Duodenal mucosa (tissue), 2 donors: ENCODE results near the gene ACVR2B.

ENCODE experiments used
- H3K27ac ChIP-seq: one replicate; pipeline ENCODE4 v1.7.0; 2013; ENCODE audit warnings: low read depth, low read length
- H3K27me3 ChIP-seq, 2 donors: one replicate each; pipeline ENCODE4 v1.7.0; 2013; ENCODE audit warnings: low read length in 2 of 2, control low read depth in 1 of 2; ENCODE audit not compliant: insufficient read depth in 2 of 2, control insufficient read depth in 1 of 2
- H3K36me3 ChIP-seq, 2 donors: one replicate each; pipeline ENCODE4 v1.7.0; 2013; ENCODE audit warnings: low read length in 2 of 2, control low read depth in 1 of 2; ENCODE audit not compliant: insufficient read depth in 2 of 2, control insufficient read depth in 1 of 2
- H3K4me1 ChIP-seq, 2 donors: one replicate each; pipeline ENCODE4 v1.7.0; 2013; ENCODE audit warnings: low read length in 2 of 2, control low read depth in 1 of 2; ENCODE audit not compliant: insufficient read depth in 2 of 2, control insufficient read depth in 1 of 2
- H3K4me3 ChIP-seq, 2 donors: one replicate each; pipeline ENCODE4 v1.7.0; 2013; ENCODE audit warnings: low read length in 2 of 2, low read depth in 1 of 2
- H3K9ac ChIP-seq, 2 donors: one replicate each; pipeline ENCODE4 v1.7.0; 2013; ENCODE audit warnings: low read length in 2 of 2, low read depth in 1 of 2
- H3K9me3 ChIP-seq, 2 donors: one replicate each; pipeline ENCODE4 v1.7.0; 2013; ENCODE audit warnings: low read length in 2 of 2, control low read depth in 1 of 2; ENCODE audit not compliant: control insufficient read depth in 1 of 2

The ACVR2B gene

GRCh38 chr3:38474928-38475605 is 21.4 kb downstream of the ACVR2B start:
- H3K9ac ChIP-seq: no peak overlapping the region
- peaks cover 0 to under 1% of the 10 kb centered on the region in 2 donors for H3K9me3 ChIP-seq
- no peak overlapping the region for H3K4me3 ChIP-seq

GRCh38 chr3:38475716-38476115 is 22.0 kb downstream of the ACVR2B start:
- no peaks in the 10 kb centered on the region for H3K9me3 ChIP-seq
- no peak overlapping the region for H3K9ac ChIP-seq
- H3K27ac ChIP-seq: no peak overlapping the region
- H3K27me3 ChIP-seq: no peaks in the 10 kb centered on the region
- H3K4me3 ChIP-seq: no peak overlapping the region
- peaks cover 6 to 9% of the 10 kb centered on the region in 2 donors for H3K36me3 ChIP-seq
- H3K4me1 ChIP-seq: peaks cover 15% of the 10 kb centered on the region in 2 donors

More at GRCh38 chr3:38474928-38475605, 21.4 kb downstream of the ACVR2B start:
- peaks cover 15% of the 10 kb centered on the region in 2 donors for H3K4me1 ChIP-seq
- no peaks in the 10 kb centered on the region for H3K27me3 ChIP-seq
- no peak overlapping the region for H3K27ac ChIP-seq
- H3K36me3 ChIP-seq: peaks cover 0 to 4% of the 10 kb centered on the region in 2 donors

GRCh38 chr3:38476157-38476756 is 22.6 kb downstream of the ACVR2B start:
- H3K4me3 ChIP-seq: no peak overlapping the region
- no peaks in the 10 kb centered on the region for H3K9me3 ChIP-seq
- no peak overlapping the region for H3K9ac ChIP-seq
- peaks cover 13% of the 10 kb centered on the region in 2 donors for H3K4me1 ChIP-seq
- H3K36me3 ChIP-seq: peaks cover 11 to 15% of the 10 kb centered on the region in 2 donors
- no peak overlapping the region for H3K27ac ChIP-seq
- no peaks in the 10 kb centered on the region for H3K27me3 ChIP-seq

GRCh38 chr3:38477057-38477820 is 23.5 kb downstream of the ACVR2B start:
- no peaks in the 10 kb centered on the region for H3K9me3 ChIP-seq
- H3K4me1 ChIP-seq: peaks cover 4 to 7% of the 10 kb centered on the region in 2 donors
- H3K27ac ChIP-seq: no peak overlapping the region
- no peaks in the 10 kb centered on the region for H3K27me3 ChIP-seq
- peaks cover 17 to 24% of the 10 kb centered on the region in 2 donors for H3K36me3 ChIP-seq
- H3K4me3 ChIP-seq: no peak overlapping the region
- no peak overlapping the region for H3K9ac ChIP-seq

GRCh38 chr3:38477839-38478450 is 24.3 kb downstream of the ACVR2B start:
- H3K9ac ChIP-seq: no peak overlapping the region
- no peaks in the 10 kb centered on the region for H3K27me3 ChIP-seq
- H3K4me1 ChIP-seq: peaks cover 0 to 5% of the 10 kb centered on the region in 2 donors
- no peak overlapping the region for H3K27ac ChIP-seq
- no peaks in the 10 kb centered on the region for H3K9me3 ChIP-seq
- no peak overlapping the region for H3K4me3 ChIP-seq
- peaks cover 24 to 31% of the 10 kb centered on the region in 2 donors for H3K36me3 ChIP-seq

DNA sequence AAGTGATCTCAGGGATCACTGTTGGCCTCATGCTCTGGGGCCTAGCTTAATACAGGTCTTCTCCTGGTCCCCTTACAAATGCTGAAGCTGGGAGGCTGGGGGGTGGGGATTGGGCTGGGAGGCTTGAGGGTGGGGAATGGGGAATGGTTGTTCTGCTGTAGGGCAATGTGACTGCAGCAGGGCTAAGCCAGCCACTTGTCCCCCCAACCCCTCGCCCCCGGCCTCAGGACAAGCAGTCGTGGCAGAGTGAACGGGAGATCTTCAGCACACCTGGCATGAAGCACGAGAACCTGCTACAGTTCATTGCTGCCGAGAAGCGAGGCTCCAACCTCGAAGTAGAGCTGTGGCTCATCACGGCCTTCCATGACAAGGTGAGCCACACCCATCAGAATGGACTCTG is 25.2 kb downstream of the ACVR2B start:
- no peak overlapping the region for H3K27ac ChIP-seq
- H3K9me3 ChIP-seq: no peaks in the 10 kb centered on the region
- H3K36me3 ChIP-seq: peaks cover 27 to 35% of the 10 kb centered on the region in 2 donors
- no peak overlapping the region for H3K9ac ChIP-seq
- H3K4me3 ChIP-seq: no peak overlapping the region
- no peaks in the 10 kb centered on the region for H3K4me1 ChIP-seq
- H3K27me3 ChIP-seq: no peaks in the 10 kb centered on the region

DNA sequence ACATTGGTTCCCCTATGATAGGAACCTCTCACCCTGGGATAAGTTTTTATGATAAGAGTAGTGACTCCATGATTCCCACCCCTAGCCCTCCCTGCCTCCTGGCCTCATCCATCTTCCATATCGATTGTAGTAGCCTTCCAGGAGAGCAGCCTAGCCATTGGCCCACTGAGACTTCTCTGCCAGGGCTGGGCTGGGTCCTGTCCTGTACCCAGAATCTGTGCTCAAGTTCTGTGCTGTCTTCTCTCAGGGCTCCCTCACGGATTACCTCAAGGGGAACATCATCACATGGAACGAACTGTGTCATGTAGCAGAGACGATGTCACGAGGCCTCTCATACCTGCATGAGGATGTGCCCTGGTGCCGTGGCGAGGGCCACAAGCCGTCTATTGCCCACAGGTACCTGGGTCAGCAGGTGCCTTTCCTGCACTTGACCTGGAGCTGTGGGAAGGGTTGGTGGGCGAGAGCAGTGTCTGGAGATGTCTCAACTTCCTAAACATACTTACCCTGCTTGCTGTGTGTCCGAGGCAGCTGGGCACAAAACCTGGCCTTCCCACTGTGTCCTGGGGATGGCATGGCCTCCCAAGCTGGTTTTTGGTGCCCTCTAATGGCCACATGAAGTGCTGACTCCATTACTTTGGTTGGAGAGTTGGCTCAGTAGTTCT is 25.9 kb downstream of the ACVR2B start:
- Histone ChIP-seq H3K27ac (no peak overlapping the region), H3K4me3 (no peak overlapping the region), H3K9me3 (no peaks in the 10 kb centered on the region), H3K27me3 (no peaks in the 10 kb centered on the region), H3K4me1 (no peaks in the 10 kb centered on the region), H3K9ac (no peak overlapping the region), H3K36me3 (peaks cover 27 to 39% of the 10 kb centered on the region in 2 donors)

GRCh38 chr3:38480093-38480445 is 26.4 kb downstream of the ACVR2B start:
- H3K27me3 ChIP-seq: no peaks in the 10 kb centered on the region
- H3K9ac ChIP-seq: no peak overlapping the region
- no peak overlapping the region for H3K27ac ChIP-seq
- no peaks in the 10 kb centered on the region for H3K4me1 ChIP-seq
- H3K9me3 ChIP-seq: no peaks in the 10 kb centered on the region
- H3K4me3 ChIP-seq: no peak overlapping the region
- H3K36me3 ChIP-seq: peaks cover 27 to 43% of the 10 kb centered on the region in 2 donors

DNA sequence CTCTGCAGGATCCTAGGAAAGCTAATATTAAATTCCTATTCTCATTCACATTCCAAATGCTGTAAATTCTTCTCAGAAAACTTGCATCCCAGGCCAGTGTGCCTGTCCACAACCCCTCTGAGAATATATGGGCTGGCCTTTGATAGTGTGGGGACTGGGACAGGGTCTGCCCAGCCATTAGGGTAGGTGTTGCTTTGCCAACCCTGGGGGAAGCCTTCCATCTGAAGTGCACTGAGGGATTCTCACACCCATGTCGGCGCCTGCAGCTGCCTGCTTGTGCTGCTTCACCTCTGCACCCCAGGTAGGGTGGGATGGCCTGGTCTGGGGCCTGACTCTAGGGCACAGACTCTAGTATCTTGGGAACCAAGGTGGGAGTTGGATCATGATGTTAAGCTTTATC is 27.2 kb downstream of the ACVR2B start:
- Histone ChIP-seq H3K4me1 (no peaks in the 10 kb centered on the region), H3K4me3 (no peak overlapping the region), H3K27me3 (no peaks in the 10 kb centered on the region), H3K9ac (no peak overlapping the region), H3K9me3 (no peaks in the 10 kb centered on the region), H3K27ac (no peak overlapping the region), H3K36me3 (peaks cover 27 to 47% of the 10 kb centered on the region in 2 donors)
